Calu3 (cell line): ENCODE results near the gene PDZK1IP1. TPM values are rescaled to one million over a fixed set of nuclear protein-coding genes. Genes with fewer than 3 reads are reported as not detected.

Experiments used
- BruUV-seq: library from RNA; stranded (reverse); fragments of 400-500 nt; replicated peaks from 2 replicates; lab custom pipeline; 2021; lab: Mats Ljungman, UMichigan
- CTCF ChIA-PET: fragments of 300-600 bp; sonication (Branson Sonifier 250); formaldehyde crosslinking; loops from one replicate; lab custom pipeline; 2022; ENCODE audit warnings: antibody characterized with exemption; lab: Charles Lee
- DNase-seq: peaks from one replicate; pipeline ENCODE4 v3.0.0; 2022
- H3K27ac Mint-ChIP-seq: one replicate; pipeline ENCODE4 v1.8.0; 2022; ENCODE audit warnings: mixed read lengths; ENCODE audit not compliant: unreplicated experiment
- H3K27me3 Mint-ChIP-seq: one replicate; pipeline ENCODE4 v1.8.0; 2022; ENCODE audit warnings: mixed read lengths; ENCODE audit not compliant: unreplicated experiment
- H3K36me3 Mint-ChIP-seq: one replicate; pipeline ENCODE4 v1.8.0; 2022; ENCODE audit warnings: mild to moderate bottlenecking, moderate library complexity, mixed read lengths; ENCODE audit not compliant: insufficient read depth, unreplicated experiment
- H3K4me1 Mint-ChIP-seq: one replicate; pipeline ENCODE4 v1.8.0; 2022; ENCODE audit warnings: mild to moderate bottlenecking, low read depth, mixed read lengths; ENCODE audit not compliant: unreplicated experiment
- H3K4me3 Mint-ChIP-seq: one replicate; pipeline ENCODE4 v1.8.0; 2022; ENCODE audit warnings: mild to moderate bottlenecking, low read depth, moderate library complexity, mixed read lengths; ENCODE audit not compliant: unreplicated experiment
- H3K9me3 Mint-ChIP-seq: one replicate; pipeline ENCODE4 v1.8.0; 2022; ENCODE audit warnings: low read depth, mixed read lengths; ENCODE audit not compliant: unreplicated experiment
- CTCF ChIP-seq: fragments of 200-600 bp; IDR thresholded peaks from one replicate; pipeline ENCODE4 v1.8.0; 2022; ENCODE audit warnings: antibody characterized with exemption; ENCODE audit not compliant: unreplicated experiment
- intact Hi-C: fragments of 100-400 bp; cut with micrococcal nuclease; formaldehyde crosslinking; loops from one replicate; pipeline ENCODE4 v1.10.0; 2022; ENCODE audit not compliant: unreplicated experiment
- total RNA-seq: library from RNA; stranded (reverse); gene quantifications from 2 replicates; pipeline ENCODE4 v1.2.3, GENCODE V29; 2022

PDZK1IP1 gene
- total RNA-seq, 1 experiment from 2014 or later = 327 TPM

DNA sequence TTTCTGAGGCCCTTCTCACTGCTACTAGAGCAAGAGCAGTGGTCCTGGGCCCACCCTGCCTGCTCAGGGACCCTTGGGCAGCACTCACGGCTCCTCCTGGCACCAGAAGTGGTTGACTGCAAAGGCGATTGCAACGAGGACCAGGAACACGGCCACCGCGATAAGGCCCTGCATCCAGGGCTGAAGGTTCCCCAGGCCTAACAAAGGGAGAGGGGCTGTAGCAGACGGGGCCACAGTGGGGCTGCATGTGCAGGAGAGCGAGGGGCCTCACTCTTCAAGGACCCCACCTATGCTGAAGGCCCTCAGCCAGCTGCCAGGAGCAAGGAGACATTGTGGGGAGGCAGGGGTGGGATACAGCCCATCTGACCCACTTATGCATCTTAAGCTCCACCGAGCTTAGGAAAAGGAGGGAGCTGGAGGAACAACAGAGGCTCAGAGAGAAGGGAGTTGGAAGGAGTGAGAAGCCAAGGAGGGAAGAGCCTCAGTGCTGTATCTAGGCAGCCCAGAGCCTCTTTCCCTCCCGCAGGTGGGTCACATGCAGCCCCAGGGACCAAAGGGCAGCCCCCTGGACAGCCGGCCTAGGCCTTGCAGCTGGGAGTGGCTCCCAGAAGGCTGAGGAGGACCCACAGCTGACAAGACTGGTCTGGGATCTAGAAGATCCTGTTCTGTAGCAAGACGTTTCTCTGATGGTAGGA, 2.5 kb downstream of the PDZK1IP1 start:
- intact Hi-C loops = loop anchor here (10.0 kb wide), 1 partner anchor 147 kb away; the partner anchor contains the start of gene CMPK1
- peak overlapping the region; percentile 88 for H3K27ac Mint-ChIP-seq
- DNase-seq = no peak
- no peaks in the 10 kb centered on the region for H3K9me3 Mint-ChIP-seq
- CTCF ChIA-PET = no interaction called here
- BruUV-seq = no TSS peak
- peaks cover 69% of the 10 kb centered on the region for H3K4me1 Mint-ChIP-seq
- H3K36me3 Mint-ChIP-seq = peaks cover 90% of the 10 kb centered on the region
- H3K4me3 Mint-ChIP-seq = peak overlapping the region; percentile 87
- no peak for TF ChIP-seq CTCF
- H3K27me3 Mint-ChIP-seq = no peaks in the 10 kb centered on the region

- DNase-seq = no peak
- Mint-ChIP-seq H3K9me3 (no peaks in the 10 kb centered on the region), H3K36me3 (peaks cover 93% of the 10 kb centered on the region), H3K4me3 (peak overlapping the region; percentile 87), H3K27me3 (no peaks in the 10 kb centered on the region), H3K4me1 (peaks cover 69% of the 10 kb centered on the region), H3K27ac (peak overlapping the region; percentile 88)
- no peak for TF ChIP-seq CTCF
- CTCF ChIA-PET = no interaction called here
- no TSS peak for BruUV-seq
- intact Hi-C loops = loop anchor here (10.0 kb wide), 1 partner anchor 148 kb away; the partner anchor contains the start of gene CMPK1
Measured at GRCh38 chr1:47186267-47187185, 3.3 kb downstream of the PDZK1IP1 start.

DNA sequence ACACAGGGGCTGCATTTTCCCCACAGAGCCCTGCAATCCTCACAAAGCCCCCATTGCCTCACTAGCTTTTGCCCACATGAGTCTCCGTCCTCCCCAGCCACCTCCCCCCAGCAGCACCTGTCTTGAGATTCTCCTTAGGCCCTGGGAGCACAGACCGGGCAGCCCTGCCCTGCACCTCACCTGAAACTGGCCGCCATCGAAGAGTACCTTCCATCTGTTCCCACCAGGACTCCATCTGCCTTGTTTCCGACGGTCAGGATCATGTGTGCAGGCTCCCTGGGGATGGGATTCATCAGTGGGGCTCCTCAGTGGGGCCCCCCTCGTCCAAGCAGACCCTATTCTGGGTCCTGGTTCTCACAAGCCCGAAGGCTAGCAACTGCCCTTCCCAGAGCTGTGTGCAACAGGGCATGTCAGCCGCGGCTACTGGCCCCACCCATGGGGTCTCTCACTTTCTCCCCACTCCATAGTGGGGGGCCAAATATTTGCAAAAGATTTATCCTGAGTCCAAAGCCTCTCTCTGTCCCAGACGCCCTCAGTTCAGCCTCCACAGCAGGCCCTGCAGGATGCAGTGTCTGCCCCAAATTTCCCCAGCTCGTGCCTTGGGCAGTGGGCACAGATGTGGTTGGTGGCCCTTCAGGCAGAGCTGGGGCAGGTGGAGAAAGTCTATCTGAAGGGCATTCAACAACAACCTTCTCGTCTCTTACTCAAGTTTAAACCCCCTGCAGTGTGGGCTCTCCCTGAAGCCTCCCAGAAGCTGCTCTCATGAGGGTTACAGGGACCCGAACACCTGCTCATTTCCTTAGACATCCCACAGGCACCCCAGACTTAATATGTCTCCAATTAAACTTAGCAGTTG, 4.8 kb downstream of the PDZK1IP1 start:
- no TSS peak for BruUV-seq
- Mint-ChIP-seq H3K36me3 (peaks cover 97% of the 10 kb centered on the region), H3K9me3 (no peaks in the 10 kb centered on the region), H3K4me3 (peak overlapping the region; percentile 13), H3K27me3 (no peaks in the 10 kb centered on the region), H3K27ac (peak overlapping the region; percentile 88), H3K4me1 (peaks cover 71% of the 10 kb centered on the region)
- no peak for TF ChIP-seq CTCF
- DNase-seq = no peak
- intact Hi-C loops = loop anchor here (10.0 kb wide), 1 partner anchor 150 kb away; the partner anchor contains the start of gene CMPK1
- CTCF ChIA-PET = interaction anchor here (0.5 to 1.2 kb wide), 4 partner anchors 10 to 831 kb away, joined by 3 to 7 read pairs (median 4); no protein-coding TSS in a partner anchor
